HL-60/S4 (cell line): ENCODE data around the gene VPREB3.
"Not testable (repeated sequence)": the region's sequence is repeated elsewhere in the genome, so short reads cannot be mapped to it uniquely, and the experiment has no call there.

Experiments
- in situ Hi-C: fragments of 300-500 bp; cut with MboI; formaldehyde crosslinking; loops from 2 replicates; pipeline ENCODE4 v1.14.3; 2022; ENCODE audit warnings: low sequenced_read_pairs

The VPREB3 gene

GRCh38 chr22:23744485-23744884, 9.7 kb downstream of the VPREB3 start:
- in situ Hi-C loops, result no loop called here

GRCh38 chr22:23744001-23744400, 10.2 kb downstream of the VPREB3 start:
- in situ Hi-C loops, result no loop called here

DNA sequence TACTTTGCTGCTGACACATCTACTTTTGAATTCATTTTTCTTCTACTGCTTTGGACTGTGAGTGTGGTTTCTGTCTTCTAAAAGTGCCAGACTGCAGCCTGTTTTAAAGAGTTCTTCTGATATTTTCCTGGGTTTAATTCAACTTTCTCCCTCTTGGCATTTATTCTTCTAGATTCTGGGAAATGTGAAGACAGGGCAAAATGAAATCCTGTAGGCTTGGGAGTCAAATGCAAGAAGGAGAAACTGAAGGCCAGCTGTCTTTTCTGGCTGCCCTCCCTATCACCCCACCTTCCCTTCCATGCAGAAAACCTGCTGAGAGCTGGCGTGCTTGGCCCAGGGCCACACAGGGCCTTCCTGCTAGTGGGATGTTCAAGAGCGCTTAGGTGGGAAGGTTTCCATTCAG, 10.9 kb downstream of the VPREB3 start:
- in situ Hi-C loops, result no loop called here

GRCh38 chr22:23742505-23743264, 11.5 kb downstream of the VPREB3 start:
- in situ Hi-C loops, result no loop called here

- in situ Hi-C loops, result no loop called here
Observed at GRCh38 chr22:23737696-23738095, 16.5 kb downstream of the VPREB3 start.

GRCh38 chr22:23728108-23728507, 26.1 kb downstream of the VPREB3 start:
- in situ Hi-C loops, result not testable (repeated sequence)

DNA sequence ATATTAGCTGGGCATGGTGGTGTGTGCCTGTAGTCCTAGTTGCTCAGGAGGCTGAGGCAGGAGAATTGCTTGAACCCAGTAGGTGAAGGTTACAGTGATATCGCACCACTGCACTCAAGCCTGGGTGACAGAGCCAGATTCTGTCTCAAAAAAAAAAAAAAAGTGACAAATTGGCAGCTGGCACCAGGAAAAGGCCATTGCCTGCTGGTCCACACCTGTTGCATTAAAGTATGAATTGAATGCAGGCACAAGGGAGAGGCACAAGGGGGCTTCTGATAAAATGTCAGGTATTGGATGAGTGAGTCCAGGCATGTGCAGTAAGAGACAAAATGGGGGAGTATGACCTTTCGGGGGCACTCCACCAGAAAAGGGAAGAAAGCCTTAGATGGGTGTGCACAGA, 31.5 kb downstream of the VPREB3 start:
- in situ Hi-C loops, result no loop called here

GRCh38 chr22:23722160-23722559, 32.1 kb downstream of the VPREB3 start:
- in situ Hi-C loops, result no loop called here

DNA sequence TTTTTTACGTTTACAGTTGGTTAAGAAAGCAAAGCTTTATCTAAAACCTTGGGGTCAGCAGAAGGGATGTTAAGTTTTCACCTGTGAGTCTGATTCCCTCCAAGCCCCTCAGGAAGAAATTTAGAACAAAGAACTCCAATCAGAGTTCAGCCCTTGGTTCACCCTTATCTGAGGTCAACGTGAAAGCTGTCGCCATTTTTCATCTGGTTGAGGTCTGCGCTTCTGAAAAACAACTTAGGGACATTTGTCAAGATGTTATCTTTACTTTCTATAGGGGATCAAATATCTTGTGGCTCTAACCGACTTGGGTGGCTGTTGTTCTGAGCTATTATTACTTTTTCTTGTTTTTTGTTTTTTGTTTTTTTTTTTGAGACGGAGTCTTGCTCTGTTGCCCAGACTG, 33.4 kb downstream of the VPREB3 start:
- in situ Hi-C loops, result no loop called here

DNA sequence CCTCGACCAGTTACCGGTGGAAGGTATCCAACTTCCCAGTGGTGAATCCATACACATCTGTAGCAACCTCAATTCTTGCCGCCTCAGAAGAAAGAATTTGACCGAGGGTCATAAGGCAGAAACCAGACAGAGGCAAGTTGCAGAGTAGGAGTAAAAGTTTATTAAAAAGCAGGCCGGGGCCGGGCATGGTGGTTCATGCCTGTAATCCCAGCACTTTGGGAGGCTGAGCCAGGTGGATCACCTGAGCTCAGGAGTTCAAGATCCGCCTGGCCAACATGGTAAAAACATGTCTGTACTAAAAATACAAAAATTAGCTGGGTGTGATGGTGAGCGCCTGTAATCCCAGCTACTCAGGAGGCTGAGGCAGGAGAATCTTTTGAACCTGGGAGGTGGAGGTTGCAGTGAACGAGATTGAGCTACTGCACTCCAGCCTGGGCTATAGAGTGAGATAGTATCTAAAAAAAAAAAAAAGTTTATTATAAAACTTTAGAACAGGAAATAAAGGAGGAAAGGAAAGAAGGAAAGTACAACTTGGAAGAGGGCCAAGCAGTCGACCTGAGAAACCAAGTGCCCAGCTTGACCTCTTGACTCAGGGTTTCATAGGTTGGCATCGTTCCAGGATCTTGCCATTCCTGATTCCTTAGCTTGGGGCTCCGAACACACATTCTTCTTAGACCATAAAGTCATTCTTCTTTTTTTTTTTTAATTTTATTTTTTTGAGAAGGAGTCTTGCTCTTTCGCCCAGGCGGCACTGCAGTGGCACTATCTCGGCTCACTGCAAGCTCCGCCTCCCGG, 35.7 kb downstream of the VPREB3 start:
- in situ Hi-C loops, result no loop called here

- in situ Hi-C loops, result no loop called here
Observed at GRCh38 chr22:23716811-23717801, 37.1 kb downstream of the VPREB3 start.

GRCh38 chr22:23715806-23716375, 38.3 kb downstream of the VPREB3 start:
- in situ Hi-C loops, result no loop called here

DNA sequence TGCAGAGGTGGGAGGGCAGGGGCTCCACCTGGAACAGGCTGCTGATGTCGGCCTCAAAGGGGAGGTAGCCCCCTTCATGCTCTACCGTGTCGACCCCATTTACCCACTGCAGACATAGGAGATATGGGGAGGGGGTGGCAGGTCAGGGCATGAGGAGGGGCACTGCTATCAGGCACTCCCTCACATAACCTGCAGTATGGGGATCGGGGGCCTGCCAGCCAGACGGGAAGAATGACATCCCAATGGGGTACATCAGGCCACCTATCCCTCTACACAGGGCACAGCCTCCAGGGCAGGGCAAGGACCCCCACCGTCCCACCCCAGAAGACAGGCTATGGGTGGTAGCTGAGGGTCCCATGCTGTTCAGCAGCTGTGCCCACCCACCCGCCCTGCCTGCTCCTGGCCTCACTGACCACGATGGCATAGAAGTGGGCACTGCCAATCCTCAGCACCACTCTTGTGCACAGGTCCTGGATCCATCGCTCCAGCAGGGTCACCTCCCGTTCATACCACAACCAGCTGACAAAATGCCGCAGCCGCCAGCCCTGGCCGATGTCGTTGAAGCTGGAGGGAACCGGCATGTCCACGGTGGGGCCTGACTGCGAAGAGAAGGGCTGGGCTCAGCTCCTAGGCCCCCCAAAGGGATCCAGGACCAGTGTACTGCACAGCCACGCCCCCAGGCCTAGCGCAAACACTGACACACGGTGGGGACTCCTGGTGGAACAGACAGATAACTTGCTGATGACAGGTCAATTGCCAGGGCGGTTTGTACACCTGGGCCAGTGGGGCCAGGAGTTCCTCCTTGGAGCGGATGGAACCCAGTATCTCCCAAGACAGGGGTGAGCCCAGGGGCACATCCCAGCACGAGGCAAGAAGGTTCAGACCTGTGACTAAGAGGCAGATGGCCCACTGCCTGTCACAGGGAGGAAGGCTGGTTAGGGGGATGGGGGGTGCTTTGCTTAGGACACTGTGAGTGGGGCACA, 39.3 kb downstream of the VPREB3 start:
- in situ Hi-C loops, result no loop called here

GRCh38 chr22:23713696-23714595, 40.3 kb downstream of the VPREB3 start:
- in situ Hi-C loops, result no loop called here

DNA sequence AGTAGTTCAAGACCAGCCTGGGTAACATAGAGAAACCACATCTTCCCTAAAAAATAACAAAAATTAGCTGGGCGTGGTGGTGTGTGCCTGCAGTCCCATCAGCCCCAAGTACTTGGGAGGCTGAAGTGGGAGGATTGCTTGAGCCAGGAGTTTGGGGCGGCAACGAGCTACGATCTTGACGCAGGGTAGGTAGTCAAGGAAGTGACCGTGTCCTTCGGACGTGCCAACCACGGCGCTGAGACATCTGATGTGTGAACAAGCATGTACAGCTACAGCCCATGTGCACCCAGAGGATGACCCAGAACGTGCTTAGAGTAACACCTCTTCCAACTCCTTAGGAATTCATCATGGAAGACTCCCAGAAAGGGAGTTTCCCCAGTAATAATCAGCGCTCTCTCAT, 42.0 kb downstream of the VPREB3 start:
- in situ Hi-C loops, result no loop called here

- in situ Hi-C loops, result no loop called here
Observed at GRCh38 chr22:23709107-23709506, 45.1 kb downstream of the VPREB3 start.

DNA sequence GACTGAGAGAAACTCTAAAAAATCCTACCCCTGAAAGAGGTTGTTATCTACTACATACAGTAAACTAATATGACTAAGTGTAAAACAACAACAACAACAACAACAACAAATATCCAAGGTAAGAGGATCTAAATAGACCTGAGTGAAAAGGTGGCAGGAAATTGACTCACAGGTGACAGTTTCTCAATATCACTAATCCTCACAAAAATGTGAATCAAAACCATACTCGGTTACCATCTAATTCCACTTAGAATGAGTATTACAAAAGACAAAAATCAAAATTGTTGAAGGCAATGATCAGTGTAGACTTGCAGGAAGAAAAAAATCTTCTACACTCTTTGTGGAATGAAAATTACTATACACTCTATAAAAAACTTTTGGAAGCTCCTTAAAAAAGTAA, 46.0 kb downstream of the VPREB3 start:
- in situ Hi-C loops, result no loop called here

GRCh38 chr22:23705358-23705757, 48.9 kb downstream of the VPREB3 start:
- in situ Hi-C loops, result no loop called here

GRCh38 chr22:23704829-23705228, 49.4 kb downstream of the VPREB3 start:
- in situ Hi-C loops, result no loop called here
